HG02798 (cell line): ENCODE results near the gene USP5.

ENCODE experiments used
- ATAC-seq: cut with Tn5 transposase; IDR thresholded peaks from one replicate; pipeline ENCODE4 v1.9.1; 2021; ENCODE audit warnings: mild to moderate bottlenecking; ENCODE audit not compliant: unreplicated experiment, poor library complexity

The USP5 gene, protein sequence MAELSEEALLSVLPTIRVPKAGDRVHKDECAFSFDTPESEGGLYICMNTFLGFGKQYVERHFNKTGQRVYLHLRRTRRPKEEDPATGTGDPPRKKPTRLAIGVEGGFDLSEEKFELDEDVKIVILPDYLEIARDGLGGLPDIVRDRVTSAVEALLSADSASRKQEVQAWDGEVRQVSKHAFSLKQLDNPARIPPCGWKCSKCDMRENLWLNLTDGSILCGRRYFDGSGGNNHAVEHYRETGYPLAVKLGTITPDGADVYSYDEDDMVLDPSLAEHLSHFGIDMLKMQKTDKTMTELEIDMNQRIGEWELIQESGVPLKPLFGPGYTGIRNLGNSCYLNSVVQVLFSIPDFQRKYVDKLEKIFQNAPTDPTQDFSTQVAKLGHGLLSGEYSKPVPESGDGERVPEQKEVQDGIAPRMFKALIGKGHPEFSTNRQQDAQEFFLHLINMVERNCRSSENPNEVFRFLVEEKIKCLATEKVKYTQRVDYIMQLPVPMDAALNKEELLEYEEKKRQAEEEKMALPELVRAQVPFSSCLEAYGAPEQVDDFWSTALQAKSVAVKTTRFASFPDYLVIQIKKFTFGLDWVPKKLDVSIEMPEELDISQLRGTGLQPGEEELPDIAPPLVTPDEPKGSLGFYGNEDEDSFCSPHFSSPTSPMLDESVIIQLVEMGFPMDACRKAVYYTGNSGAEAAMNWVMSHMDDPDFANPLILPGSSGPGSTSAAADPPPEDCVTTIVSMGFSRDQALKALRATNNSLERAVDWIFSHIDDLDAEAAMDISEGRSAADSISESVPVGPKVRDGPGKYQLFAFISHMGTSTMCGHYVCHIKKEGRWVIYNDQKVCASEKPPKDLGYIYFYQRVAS

GRCh38 chr12:6851921-6852650 is at the start of gene USP5:
USP5 (plus strand) TSS chr12:6852150; CDS start chr12:6852180, 30 bp downstream.
- peak; percentile 78 for ATAC-seq

DNA sequence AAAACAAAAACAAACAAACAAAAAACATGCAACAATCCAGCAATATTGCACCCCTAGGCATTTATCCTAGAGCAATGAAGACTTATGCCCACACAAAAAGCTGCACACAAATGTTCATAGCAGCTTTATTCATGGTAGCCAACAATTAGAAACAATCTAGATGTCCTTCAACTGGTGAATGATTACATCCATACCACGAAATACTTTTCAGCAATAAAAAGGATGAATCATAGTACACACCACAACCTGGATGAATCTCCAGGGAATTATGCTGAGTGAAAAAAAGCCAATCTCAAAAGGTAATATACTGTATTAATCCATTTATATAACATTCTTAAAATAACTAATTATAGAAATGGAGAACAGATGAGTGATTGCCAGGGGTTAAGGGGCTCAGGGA is 44.8 kb upstream of the USP5 start:
- ATAC-seq = no peak

- no peak for ATAC-seq
These were observed 42.9 kb upstream of the USP5 start for GRCh38 chr12:6809056-6809455.

DNA sequence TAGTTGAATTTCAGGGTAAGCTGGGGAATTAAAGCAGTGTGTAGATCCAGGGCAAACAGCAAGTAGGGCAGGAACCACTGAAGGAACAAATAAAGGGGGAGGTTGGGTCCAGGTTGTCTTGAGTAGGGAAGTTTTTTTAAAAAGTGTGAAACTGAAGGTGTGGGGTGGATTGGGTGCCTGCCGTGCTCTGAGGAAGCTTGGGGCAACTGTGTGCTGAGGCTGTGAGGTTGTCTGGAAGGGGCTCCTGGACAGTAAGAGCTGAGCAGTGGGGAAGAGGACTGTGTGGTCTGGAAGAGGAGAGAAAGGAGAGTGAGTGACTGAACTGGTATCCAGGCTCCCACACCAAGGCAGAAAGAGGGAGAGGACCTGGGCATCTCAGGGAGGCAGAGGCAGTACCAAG is 41.2 kb upstream of the USP5 start:
- no peak for ATAC-seq

DNA sequence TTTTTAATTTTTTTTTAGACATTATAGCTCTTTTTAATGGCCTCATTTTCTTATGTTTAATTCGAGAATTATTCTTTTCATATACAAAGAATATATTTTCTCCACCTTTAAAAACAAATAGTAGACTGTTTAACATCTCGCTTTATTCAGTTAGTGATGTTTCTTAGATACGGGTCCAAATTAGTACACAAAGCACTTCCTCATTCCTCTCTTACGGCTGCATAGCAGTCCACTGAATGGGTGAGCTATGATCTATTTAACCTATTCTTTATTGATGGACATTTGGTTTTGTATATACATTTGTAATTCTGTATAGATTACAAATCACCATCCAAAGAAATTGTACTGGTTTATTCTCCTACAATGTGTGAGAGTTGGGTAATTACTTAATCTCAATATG is 38.6 kb upstream of the USP5 start:
- no peak for ATAC-seq

GRCh38 chr12:6816598-6816997 is 35.4 kb upstream of the USP5 start:
- no peak for ATAC-seq

DNA sequence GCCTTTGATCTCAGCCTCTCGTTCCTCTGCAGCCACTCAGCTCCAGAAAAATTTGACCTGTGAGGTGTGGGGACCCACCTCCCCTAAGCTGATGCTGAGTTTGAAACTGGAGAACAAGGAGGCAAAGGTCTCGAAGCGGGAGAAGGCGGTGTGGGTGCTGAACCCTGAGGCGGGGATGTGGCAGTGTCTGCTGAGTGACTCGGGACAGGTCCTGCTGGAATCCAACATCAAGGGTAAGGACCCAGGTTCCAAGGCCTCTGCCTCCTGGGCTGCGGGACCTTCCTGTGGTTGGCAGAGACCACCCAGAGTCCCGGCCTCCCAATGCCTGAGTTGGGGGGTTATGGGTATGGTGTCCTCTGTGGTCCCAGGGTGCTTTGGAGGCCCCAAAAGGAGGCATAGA is 34.9 kb upstream of the USP5 start:
- ATAC-seq = no peak

- ATAC-seq = no peak
These were observed 34.2 kb upstream of the USP5 start for GRCh38 chr12:6817662-6818157.

DNA sequence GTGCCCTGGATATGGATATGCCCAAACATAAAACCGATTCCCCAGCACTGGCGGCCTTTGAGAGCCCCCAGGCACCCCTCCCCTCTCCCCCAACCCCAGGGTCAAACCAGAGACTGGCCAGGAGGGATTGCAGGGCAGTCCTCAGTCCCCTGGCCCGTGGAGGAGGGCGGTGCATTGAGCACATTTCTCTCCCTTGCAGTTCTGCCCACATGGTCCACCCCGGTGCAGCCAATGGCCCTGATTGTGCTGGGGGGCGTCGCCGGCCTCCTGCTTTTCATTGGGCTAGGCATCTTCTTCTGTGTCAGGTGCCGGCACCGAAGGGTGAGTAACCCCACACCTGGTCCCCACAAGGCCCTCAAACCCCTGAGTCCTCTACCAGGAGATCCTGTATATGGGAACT is 33.7 kb upstream of the USP5 start:
- ATAC-seq = no peak

- ATAC-seq = no peak
These were observed 33.3 kb upstream of the USP5 start for GRCh38 chr12:6818645-6819044.

- no peak for ATAC-seq
These were observed 32.6 kb upstream of the USP5 start for GRCh38 chr12:6819106-6820030.

- ATAC-seq = no peak
These were observed 31.8 kb upstream of the USP5 start for GRCh38 chr12:6820166-6820565.

DNA sequence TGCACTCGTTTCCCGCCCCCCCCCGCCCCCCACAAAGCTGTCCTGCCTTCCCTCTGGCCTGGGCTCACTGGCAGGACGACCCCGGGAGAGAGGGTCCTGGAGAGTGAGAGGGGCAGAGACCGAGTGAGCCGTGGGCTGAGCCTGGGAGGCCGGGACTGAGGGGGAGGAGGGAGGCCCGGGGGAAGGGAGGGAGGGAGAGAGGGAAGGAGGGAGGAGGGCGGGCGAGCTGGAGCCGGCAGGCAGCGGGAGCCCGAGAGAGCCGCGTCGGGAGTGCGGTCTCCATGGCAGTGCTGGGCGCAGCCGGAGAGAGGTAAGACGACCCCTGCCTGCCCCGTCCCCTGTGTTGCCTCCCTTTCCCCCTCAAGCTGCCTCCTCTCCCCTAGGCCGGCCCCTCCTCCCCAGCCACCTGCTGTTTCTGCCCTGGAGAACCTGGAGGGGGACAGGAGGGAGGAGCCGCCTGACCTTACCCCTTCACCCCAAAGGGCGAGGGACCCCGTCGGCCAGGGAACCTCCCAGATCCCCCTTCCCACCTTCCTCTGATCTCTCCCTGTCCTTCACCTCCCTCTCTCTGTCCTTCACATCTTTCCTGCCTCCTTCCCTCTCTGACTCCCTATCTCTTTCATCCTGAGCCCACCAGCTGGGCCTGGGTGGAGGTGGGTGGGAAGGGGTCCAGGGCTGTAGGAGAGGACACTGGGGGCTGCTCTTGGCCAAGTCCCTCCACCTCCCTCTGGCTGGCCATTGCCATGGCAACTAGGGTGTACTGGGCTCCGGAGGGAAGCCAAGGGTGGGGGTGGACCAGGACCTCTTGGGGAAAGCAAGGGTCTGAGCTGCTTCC is 30.1 kb upstream of the USP5 start, which contains the start of gene GPR162:
TSS of gene GPR162 (plus strand) at position 231 of the 835 bp plus-strand sequence. CDS start 2,078 bp downstream, outside the sequence.
- ATAC-seq = no peak

DNA sequence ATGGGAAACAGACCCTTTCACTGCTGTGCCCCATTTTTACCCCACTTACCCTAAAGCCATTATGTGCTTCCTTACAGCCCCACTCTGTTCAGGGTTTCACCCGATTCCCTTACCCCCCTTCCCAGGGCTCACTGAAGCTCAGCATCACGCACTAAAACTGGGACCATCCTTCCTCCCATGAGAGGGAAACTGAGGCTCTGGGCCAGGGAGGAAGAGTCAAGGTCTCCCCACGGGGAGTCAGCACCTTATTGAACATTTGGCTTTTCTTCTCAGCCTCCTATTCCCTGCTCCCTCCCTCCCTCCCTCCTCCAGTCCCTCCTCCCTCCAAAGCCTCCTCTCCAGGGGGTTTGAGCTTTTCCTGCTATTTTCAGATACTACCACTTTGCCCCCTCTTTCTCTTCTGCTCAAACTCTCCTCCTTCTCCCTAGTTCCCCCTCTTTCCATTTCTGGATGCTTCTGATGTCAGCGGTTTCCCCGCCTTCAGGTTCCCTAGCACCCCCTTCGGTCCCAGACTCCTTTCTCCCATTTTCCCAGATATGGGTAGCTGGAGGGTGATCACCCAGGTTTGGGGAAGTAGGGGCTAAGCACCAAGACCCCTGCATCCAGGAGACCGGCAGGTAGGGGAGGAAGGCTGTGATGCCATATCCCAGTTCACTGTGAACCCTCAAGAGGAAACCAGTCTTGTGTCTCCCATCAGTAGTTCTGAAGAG is 29.4 kb upstream of the USP5 start:
- no peak for ATAC-seq

DNA sequence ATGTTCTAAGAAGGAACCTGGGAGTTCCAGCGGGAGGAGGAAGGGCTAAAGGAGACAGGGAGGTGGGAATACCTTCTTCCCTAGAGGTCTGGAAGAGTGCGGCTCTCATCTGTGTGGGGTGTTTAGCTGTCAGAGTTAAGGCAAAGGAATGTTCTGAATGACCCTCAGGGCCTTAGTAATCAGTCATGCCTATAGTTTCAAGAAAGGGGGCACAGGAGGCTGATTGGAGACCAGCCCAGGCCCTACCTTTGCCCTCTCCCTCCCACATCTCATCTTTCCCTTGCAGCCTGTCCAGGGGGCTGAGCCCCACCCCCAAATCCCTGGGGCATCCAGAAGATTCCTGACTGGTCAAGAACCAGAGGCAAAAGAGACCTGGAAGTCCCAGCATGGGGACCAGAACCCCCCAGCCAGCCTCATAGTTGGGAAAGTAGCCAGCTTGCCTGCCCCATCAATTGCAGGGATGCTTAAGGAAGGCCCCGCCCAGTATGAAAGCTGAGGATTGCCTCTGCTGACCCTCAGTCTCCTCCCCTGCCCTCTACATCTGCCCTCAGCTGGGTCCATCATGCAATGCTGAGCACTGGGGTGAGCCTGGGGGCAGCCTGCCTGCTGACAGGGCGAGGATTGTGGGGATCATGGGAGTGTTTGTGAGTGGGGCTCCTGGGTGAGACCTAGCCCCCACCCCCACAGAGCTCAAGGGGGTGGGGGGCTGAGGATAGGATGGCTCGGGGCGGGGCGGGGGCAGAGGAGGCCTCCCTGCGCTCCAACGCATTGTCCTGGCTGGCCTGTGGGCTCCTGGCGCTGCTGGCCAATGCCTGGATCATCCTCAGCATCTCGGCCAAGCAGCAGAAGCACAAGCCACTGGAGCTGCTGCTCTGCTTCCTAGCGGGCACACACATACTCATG is 28.5 kb upstream of the USP5 start:
- no peak for ATAC-seq

DNA sequence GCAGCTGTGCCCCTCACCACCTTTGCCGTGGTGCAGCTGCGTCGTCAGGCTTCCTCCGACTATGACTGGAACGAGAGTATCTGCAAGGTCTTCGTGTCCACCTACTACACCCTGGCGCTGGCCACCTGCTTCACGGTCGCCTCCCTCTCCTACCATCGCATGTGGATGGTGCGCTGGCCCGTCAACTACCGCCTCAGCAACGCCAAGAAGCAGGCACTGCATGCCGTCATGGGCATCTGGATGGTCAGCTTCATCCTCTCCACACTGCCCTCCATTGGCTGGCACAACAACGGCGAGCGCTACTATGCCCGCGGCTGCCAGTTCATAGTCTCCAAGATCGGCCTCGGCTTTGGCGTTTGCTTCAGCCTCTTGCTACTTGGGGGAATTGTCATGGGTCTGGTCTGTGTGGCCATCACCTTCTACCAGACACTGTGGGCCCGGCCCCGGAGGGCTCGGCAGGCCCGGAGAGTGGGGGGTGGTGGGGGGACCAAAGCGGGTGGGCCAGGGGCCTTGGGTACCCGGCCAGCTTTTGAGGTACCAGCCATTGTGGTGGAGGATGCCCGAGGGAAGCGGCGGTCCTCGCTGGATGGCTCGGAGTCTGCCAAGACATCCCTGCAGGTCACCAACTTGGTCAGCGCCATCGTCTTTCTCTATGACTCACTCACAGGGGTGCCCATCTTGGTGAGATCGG is 27.7 kb upstream of the USP5 start:
- no peak for ATAC-seq
